Esophagus muscularis mucosa (tissue), 4 donors: ENCODE measurements around the gene ARID3A. TPM values are rescaled to one million over a fixed set of nuclear protein-coding genes. Genes with fewer than 3 reads are reported as not detected.

ENCODE experiments used
- DNase-seq: peaks from one replicate; pipeline ENCODE4 v3.0.0-alpha.2; 2017; ENCODE audit errors: extremely low spot score
- H3K27ac ChIP-seq, 4 donors: fragments of 200-600 bp; sonication (generic); replicated peaks in 1 of 4; 1 replicate in 3 of 4; 2 replicates in 1 of 4; pipeline ENCODE4 v1.5.1; 2016 to 2019; ENCODE audit warnings: mild to moderate bottlenecking in 1 of 4
- H3K27me3 ChIP-seq, 4 donors: fragments of 200-600 bp; sonication (generic); one replicate each; pipeline versions ENCODE4 v1.5.1 to v1.6.0; 2016 to 2019
- H3K36me3 ChIP-seq, 4 donors: fragments of 200-600 bp; sonication (generic); one replicate each; pipeline ENCODE4 v1.5.1; 2016 to 2019
- H3K4me1 ChIP-seq, 4 donors: fragments of 200-600 bp; sonication (generic); one replicate each; pipeline ENCODE4 v1.5.1; 2016 to 2019
- H3K4me3 ChIP-seq, 4 donors: fragments of 200-600 bp; sonication (generic); 1 replicate in 2 of 4; 2 replicates in 2 of 4; pipeline ENCODE4 v1.5.1; 2016 to 2019; ENCODE audit warnings: mild to moderate bottlenecking in 4 of 4, moderate library complexity in 1 of 4
- H3K9me3 ChIP-seq, 4 donors: fragments of 200-600 bp; sonication (generic); 1 replicate in 3 of 4; 2 replicates in 1 of 4; pipeline ENCODE4 v1.5.1; 2016 to 2019
- EP300 ChIP-seq: sonication (generic); formaldehyde crosslinking; IDR thresholded peaks from one replicate; pipeline ENCODE4 v1.6.1; 2017; ENCODE audit warnings: antibody characterized with exemption
- POLR2A ChIP-seq: fragments of 450-650 bp; IDR thresholded peaks from one replicate; pipeline ENCODE4 v1.6.1; 2017; ENCODE audit warnings: antibody characterized with exemption, moderate library complexity, mild to moderate bottlenecking, low read depth
- POLR2AphosphoS5 ChIP-seq, 2 donors: sonication (generic); formaldehyde crosslinking; IDR thresholded peaks; one replicate each; pipeline ENCODE4 v1.6.1; 2017; ENCODE audit warnings: antibody characterized with exemption in 2 of 2
- WGBS: methylation state at CpG from one replicate; pipeline ENCODE4 v1.1.5; 2018; 5-methylcytosine and 5-hydroxymethylcytosine counted together
- intact Hi-C: fragments of 100-400 bp; cut with DNase I; formaldehyde crosslinking; loops from one replicate; pipeline ENCODE4 v1.15.1; 2023
- total RNA-seq, 4 donors: library from RNA; depleted of rRNA; stranded (reverse); fragments of >200 nt; gene quantifications; one replicate each; pipeline versions ENCODE4 v1.1.0 to v1.2.1, GENCODE V29; 2016
- TF ChIP-seq, protein P1 (sequence below), 3 experiments: fragments of 200-600 bp in 2 of 3; fragments of 450-650 bp in 1 of 3; sonication (generic) in 2 of 3; IDR thresholded peaks; one replicate each; pipeline ENCODE4 v1.5.1; 2017 to 2019; ENCODE audit warnings: antibody characterized with exemption in 3 of 3, mild to moderate bottlenecking in 2 of 3, moderate library complexity in 1 of 3

Gene ARID3A
- total RNA-seq, 4 donors from 2014 or later, result 2.9 to 8.4 (median 5.0) TPM

DNA sequence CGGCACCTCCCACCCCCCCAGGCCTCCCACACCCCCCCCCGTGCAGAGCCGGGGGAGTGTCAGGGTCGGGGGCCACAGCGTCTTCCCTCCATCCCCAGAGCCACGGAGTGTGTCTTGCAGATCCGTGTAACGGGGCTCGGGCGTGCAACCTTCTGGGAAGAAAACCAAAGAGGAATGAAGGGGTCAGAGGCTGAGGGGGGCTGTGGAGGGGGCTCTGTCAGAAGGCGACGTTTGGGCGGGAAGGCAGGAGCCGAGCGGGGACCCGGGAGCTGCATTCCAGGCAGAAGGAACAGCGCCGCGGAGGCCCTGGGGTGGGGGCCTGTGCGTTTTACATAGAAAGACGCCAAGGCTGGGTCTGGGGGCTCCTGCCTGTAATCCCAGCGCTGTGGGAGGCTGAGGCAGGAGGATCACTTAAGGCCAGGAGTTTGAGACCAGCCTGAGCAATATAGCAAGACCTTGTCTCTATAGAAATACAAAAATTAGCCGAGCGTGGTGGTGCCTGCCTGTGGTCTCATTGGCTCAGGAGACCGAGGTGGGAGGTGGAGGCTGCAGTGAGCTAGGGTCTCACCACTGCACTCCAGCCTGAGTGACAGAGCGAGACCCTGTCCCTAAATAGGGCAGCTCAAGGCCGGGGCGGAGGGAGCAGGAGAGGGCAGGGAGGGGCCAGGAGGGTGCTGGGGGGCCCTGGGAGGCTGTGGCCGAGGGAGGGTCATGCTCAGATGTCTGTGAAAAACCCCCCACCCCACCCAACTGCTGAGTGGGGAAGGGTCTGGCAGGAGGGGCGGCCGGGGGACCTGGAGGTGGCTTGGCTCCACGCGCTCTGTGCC lies 27.8 kb downstream of the ARID3A start:
- DNase-seq, result no peak
- TF ChIP-seq POLR2AphosphoS5 (IDR thresholded peaks at IDR 0.05) (no peak), POLR2A (no peak)
- TF ChIP-seq, protein P1, sequence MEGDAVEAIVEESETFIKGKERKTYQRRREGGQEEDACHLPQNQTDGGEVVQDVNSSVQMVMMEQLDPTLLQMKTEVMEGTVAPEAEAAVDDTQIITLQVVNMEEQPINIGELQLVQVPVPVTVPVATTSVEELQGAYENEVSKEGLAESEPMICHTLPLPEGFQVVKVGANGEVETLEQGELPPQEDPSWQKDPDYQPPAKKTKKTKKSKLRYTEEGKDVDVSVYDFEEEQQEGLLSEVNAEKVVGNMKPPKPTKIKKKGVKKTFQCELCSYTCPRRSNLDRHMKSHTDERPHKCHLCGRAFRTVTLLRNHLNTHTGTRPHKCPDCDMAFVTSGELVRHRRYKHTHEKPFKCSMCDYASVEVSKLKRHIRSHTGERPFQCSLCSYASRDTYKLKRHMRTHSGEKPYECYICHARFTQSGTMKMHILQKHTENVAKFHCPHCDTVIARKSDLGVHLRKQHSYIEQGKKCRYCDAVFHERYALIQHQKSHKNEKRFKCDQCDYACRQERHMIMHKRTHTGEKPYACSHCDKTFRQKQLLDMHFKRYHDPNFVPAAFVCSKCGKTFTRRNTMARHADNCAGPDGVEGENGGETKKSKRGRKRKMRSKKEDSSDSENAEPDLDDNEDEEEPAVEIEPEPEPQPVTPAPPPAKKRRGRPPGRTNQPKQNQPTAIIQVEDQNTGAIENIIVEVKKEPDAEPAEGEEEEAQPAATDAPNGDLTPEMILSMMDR (IDR thresholded peaks at IDR 0.05), result no peak
- Histone ChIP-seq H3K9me3 (no peaks in the 10 kb centered on the region), H3K4me3 (no peak overlapping the region), H3K27me3 (no peaks in the 10 kb centered on the region), H3K4me1 (peaks cover 6 to 21% (median 16%) of the 10 kb centered on the region in 4 donors), H3K36me3 (no peaks in the 10 kb centered on the region), H3K27ac (no peak overlapping the region)
- intact Hi-C loops, result no loop called here
- WGBS, result 64% methylated on average over 28 of the region's 33 CpGs

DNA sequence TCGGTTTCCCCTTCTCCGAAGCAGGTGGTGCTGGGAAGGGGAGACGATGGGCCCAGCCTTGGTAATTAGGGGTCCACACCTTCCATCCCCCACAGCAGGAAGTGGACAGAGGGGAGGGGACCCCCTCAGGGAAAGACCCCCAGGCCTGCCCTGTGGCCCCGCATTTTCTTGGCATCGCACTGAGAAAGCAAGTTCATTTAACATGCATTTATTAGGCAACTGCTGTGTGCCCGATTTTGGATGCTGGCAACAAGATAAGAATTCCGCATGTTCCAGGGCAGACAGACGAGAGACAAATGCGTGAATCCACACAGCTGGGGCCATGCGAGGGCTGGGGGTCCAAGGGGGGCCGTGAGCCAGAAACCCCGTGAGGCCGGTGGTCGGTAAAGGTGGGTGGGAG lies 28.4 kb downstream of the ARID3A start:
- Histone ChIP-seq H3K27ac (no peak overlapping the region), H3K9me3 (no peaks in the 10 kb centered on the region), H3K36me3 (no peaks in the 10 kb centered on the region), H3K4me3 (no peak overlapping the region), H3K4me1 (peaks cover 6 to 19% (median 14%) of the 10 kb centered on the region in 4 donors), H3K27me3 (no peaks in the 10 kb centered on the region)
- DNase-seq, result no peak
- intact Hi-C loops, result no loop called here
- TF ChIP-seq POLR2A (no peak), EP300 (no peak), POLR2AphosphoS5 (IDR thresholded peaks at IDR 0.05) (no peak)
- TF ChIP-seq, protein P1 (IDR thresholded peaks at IDR 0.05), result no peak
- 86% methylated on average over 10 of the region's 14 CpGs for WGBS

DNA sequence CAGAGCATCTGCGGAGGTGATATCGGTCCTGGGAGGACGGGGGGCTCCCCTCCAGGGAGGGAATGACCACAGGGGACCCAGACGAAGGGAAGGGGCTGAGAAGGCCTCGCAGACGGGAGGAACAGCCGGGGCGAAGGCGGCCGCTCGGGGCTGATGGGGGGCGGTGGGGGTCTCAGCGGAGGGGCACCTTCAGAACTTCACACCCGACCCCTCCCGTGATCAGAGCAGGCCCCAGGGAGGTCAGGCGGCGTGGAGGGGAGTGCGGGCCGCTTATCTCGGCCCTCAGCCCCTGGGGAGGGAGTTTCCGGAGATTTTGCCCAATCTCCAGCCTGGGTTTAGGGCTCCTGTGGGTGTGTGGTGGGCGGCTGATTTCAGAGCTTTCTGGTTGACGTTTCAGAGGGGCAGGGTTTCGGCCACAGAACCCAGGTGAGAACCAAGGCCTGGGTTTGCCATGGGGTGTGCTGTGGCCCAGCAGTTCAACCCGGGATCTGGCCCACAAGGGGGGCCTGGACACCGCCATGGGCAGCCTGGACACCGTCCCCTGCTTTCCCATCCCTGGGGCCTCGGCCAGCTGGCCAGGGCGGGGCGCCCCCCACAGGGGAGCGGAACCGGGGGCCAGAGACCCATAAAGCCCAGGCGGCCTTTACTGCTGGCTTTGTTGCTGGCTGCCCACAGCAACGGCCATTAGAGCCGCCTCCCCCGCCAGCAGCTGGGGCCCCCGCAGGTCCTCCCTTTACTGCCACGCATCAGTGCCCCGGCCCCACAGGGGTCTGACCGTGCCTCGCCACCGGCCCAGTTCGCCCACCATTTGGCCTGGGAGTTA lies 29.0 kb downstream of the ARID3A start:
- TF ChIP-seq, protein P1 (IDR thresholded peaks at IDR 0.05), result no peak
- no peak for TF ChIP-seq EP300
- TF ChIP-seq POLR2AphosphoS5 (IDR thresholded peaks at IDR 0.05), result no peak
- TF ChIP-seq POLR2A, result no peak
- Histone ChIP-seq H3K4me1 (peaks cover 6 to 19% (median 14%) of the 10 kb centered on the region in 4 donors), H3K9me3 (no peaks in the 10 kb centered on the region), H3K27me3 (no peaks in the 10 kb centered on the region), H3K27ac (no peak overlapping the region), H3K36me3 (peaks cover 0 to 5% (median 1%) of the 10 kb centered on the region in 4 donors), H3K4me3 (no peak overlapping the region)
- DNase-seq, result no peak
- WGBS, result 86% methylated on average over 39 of the region's 43 CpGs
- intact Hi-C loops, result no loop called here

DNA sequence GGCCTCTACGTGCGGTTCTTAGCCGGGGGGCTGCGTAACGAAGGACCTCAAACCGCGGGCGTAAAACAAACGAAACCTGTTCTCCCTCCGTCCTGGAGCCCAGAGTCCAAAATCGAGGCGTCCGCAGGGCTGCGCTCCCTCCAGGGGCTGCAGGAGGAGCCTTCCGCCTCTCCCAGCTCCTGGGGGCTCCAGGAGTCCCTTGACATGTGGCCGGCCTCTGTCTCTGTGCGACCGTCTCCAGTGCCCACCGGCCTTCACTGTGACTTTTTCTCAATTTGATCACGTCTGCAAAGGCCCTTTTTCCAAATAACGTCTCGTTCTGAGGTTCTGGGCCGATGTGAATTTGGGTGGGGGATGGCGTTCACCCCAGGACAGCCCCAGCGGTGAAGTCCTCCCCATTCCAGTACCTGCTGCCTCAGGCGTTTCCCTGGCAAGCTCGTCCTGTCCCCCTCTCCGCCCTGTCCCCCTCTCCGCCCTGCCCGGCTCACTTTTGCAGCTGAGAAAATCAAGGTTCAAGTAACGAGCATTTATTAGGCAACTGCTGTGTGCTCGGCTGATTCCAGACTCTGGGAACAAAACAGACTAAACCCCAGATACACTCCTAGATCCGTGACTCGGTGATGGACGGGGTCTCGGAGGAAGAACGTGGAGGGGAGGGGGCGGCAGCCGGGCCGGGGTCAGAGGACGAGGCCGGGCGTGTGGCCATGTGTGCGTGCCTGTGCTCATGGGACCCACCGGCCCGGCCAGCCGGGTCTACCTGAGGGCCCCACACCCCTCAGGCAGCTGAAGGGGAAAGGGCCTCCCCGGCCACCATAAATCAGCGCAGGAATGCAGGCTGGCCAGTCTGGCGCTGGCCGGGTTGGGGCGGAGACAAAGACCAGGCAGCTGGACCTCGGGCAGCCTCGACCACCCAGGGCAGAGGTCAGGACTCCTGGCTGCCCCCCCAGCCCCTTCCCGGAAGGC lies 30.2 kb downstream of the ARID3A start:
- intact Hi-C loops, result no loop called here

More for the DNA sequence above, 30.2 kb downstream of the ARID3A start:
- no peak overlapping the region for H3K4me3 ChIP-seq
- WGBS, result 88% methylated on average over 47 of the region's 55 CpGs
- no peaks in the 10 kb centered on the region for H3K9me3 ChIP-seq
- H3K4me1 ChIP-seq, result peaks cover 6 to 19% (median 14%) of the 10 kb centered on the region in 4 donors
- no peaks in the 10 kb centered on the region for H3K27me3 ChIP-seq
- DNase-seq, result no peak
- H3K27ac ChIP-seq, result no peak overlapping the region
- H3K36me3 ChIP-seq, result peaks cover 0 to 16% (median 7%) of the 10 kb centered on the region in 4 donors
- no peak for TF ChIP-seq POLR2A
- TF ChIP-seq EP300, result no peak
- TF ChIP-seq, protein P1 (IDR thresholded peaks at IDR 0.05), result no peak
- TF ChIP-seq POLR2AphosphoS5 (IDR thresholded peaks at IDR 0.05), result no peak
